OCI-LY1 (cell line): ENCODE data around the gene AMN.

ENCODE experiments used
- CTCF ChIP-seq: fragments of 200-600 bp; sonication (generic), shearing (Covaris generic); IDR thresholded peaks from 2 replicates; pipeline ENCODE4 v1.5.1; 2017; ENCODE audit warnings: mild to moderate bottlenecking, antibody characterized with exemption, low read length, moderate library complexity, mixed read lengths
- EZH2 ChIP-seq: fragments of 200-600 bp; sonication (generic), shearing (Covaris generic); IDR thresholded peaks from 2 replicates; pipeline ENCODE4 v1.8.0; 2017; ENCODE audit warnings: borderline replicate concordance, mixed run types, mild to moderate bottlenecking, antibody characterized with exemption, low read length, moderate library complexity, mixed read lengths

GRCh38 chr14:102929241-102930137 is 7.0 kb downstream of the AMN start:
- TF ChIP-seq CTCF (no peak), EZH2 (no peak)
